AG04450 (cell line): ENCODE data around the gene MYO1D. TPM values are rescaled to one million over a fixed set of nuclear protein-coding genes. Genes with fewer than 3 reads are reported as not detected.

Experiments used
- CTCF ChIA-PET: fragments of 300-600, 350-600 bp; formaldehyde crosslinking; extraction: SDS; loops from one replicate; lab custom pipeline; 2022; ENCODE audit warnings: antibody characterized with exemption, inconsistent platforms; lab: Charles Lee
- POLR2A ChIA-PET: fragments of 350-600 bp; formaldehyde crosslinking; extraction: SDS; loops from one replicate; lab custom pipeline; 2021; ENCODE audit warnings: antibody characterized with exemption, inconsistent platforms; lab: Yijun Ruan, JAX
- DNase-seq: peaks from one replicate; pipeline ENCODE4 v3.0.0-alpha.2; 2011; ENCODE audit warnings: low read depth, low spot score
- H3K27ac ChIP-seq: one replicate; pipeline ENCODE4 v1.5.1; 2012; ENCODE audit warnings: low read depth, low read length, control low read depth
- H3K27me3 ChIP-seq: one replicate; pipeline ENCODE4 v1.6.0; 2012; ENCODE audit warnings: low read length; ENCODE audit not compliant: control insufficient read depth, insufficient read depth
- H3K4me3 ChIP-seq: 2 replicates; pipeline ENCODE4 v1.5.1; 2011; ENCODE audit warnings: mild to moderate bottlenecking, low read depth, low read length, control low read depth
- H3K9me3 ChIP-seq: 2 replicates; pipeline ENCODE4 v1.5.1; 2012; ENCODE audit warnings: low read length; ENCODE audit not compliant: control insufficient read depth, insufficient read depth
- polyA plus RNA-seq: library from polyadenylated mRNA; depleted of rRNA; stranded (reverse); fragments of >200 nt; gene quantifications from 2 replicates; pipeline ENCODE4 v1.2.3, GENCODE V29; 2011
- TF ChIP-seq, protein P1 (sequence below): IDR thresholded peaks from 2 replicates; pipeline ENCODE4 v1.5.1; 2011; ENCODE audit warnings: low read depth, low read length, control low read depth, inconsistent platforms

The MYO1D gene
- polyA plus RNA-seq, 1 experiment = 1.1 TPM

DNA sequence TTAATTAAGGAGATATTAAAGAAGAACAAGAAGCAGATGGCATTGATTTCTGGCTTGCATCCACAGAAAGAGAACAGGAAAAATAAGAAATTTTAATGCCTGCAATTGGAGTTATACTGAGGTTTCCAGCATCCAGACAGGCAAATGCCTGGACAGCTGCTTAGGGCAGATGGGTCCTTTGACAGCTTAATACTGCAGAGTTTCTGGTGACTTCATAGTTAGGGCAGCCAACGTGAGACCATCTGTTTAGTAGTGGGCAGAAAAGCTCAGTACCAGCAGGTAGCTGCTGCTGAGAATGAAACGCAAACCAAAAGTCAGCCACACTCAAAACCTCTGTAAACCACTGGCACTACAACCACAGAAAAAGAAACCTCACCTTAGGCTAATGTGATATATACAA is 280.3 kb downstream of the MYO1D start:
- no peak overlapping the region for H3K4me3 ChIP-seq
- TF ChIP-seq, protein P1, sequence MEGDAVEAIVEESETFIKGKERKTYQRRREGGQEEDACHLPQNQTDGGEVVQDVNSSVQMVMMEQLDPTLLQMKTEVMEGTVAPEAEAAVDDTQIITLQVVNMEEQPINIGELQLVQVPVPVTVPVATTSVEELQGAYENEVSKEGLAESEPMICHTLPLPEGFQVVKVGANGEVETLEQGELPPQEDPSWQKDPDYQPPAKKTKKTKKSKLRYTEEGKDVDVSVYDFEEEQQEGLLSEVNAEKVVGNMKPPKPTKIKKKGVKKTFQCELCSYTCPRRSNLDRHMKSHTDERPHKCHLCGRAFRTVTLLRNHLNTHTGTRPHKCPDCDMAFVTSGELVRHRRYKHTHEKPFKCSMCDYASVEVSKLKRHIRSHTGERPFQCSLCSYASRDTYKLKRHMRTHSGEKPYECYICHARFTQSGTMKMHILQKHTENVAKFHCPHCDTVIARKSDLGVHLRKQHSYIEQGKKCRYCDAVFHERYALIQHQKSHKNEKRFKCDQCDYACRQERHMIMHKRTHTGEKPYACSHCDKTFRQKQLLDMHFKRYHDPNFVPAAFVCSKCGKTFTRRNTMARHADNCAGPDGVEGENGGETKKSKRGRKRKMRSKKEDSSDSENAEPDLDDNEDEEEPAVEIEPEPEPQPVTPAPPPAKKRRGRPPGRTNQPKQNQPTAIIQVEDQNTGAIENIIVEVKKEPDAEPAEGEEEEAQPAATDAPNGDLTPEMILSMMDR = no peak
- no peak for DNase-seq
- no peak overlapping the region for H3K27ac ChIP-seq
- ChIA-PET POLR2A (no interaction called here), CTCF (no interaction called here)
- no peaks in the 10 kb centered on the region for H3K9me3 ChIP-seq
- no peaks in the 10 kb centered on the region for H3K27me3 ChIP-seq

DNA sequence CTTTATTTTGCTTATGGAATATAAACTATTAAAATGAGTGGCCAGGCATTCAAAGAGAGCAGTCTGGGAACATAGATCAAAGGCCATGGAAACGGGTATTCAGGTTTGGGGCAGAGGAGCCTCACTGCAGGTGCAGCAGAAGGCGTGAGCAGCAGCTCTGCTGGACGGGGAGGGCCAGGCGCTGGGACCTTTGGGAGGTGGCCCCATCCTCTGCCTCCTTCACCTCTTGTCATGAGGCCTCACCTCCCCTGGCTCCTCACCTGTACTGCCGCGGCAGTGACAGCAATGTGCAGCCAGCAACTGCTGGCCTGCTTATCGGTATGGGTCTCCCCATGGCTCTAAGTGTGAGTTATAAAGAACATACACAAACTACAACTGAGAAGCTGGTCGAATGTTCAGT is 280.7 kb downstream of the MYO1D start:
- POLR2A ChIA-PET = no interaction called here
- CTCF ChIA-PET = no interaction called here
- Histone ChIP-seq H3K9me3 (no peaks in the 10 kb centered on the region), H3K27ac (no peak overlapping the region), H3K27me3 (no peaks in the 10 kb centered on the region), H3K4me3 (no peak overlapping the region)
- no peak for DNase-seq
- TF ChIP-seq, protein P1 = no peak

DNA sequence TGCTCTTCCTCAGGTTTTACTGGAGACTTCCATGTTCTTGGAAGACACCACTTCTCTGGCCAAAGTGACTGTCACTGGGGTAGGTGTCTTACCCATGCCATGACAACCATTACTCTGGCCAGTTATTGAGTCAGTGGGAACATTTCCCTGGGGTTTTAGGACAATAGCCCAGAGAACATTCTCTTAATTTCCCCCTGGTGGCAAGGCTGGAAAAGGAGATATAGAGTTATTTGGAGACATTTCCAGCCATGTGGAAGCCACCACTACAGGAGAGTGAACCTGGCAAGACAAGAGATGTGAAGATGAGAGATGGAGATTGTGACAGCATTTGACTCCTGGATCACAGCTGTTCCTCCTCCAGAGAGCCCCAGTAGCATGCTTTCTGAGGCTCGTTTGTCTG is 283.9 kb downstream of the MYO1D start:
- TF ChIP-seq, protein P1 = no peak
- ChIA-PET CTCF (no interaction called here), POLR2A (no interaction called here)
- Histone ChIP-seq H3K9me3 (no peaks in the 10 kb centered on the region), H3K4me3 (no peak overlapping the region), H3K27me3 (no peaks in the 10 kb centered on the region), H3K27ac (no peak overlapping the region)
- DNase-seq = no peak

DNA sequence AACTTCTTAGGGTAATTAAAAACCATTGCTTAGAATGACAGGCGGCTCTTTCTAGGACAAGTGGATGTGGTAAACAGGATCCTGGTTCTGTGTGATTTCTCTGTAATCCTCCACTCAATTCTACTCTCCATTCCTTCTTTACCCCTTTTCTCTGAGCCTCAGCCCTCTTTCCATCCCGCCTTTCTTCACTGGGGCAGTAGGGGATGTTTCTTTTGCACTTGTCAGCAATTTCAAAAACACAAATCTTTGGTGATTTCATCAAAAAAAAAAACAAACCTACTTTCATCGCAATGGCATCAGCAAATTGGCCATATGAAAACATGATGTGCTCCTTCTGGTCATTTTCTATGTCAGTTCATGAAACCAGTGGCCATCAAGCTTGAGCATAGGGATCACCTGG is 285.5 kb downstream of the MYO1D start:
- CTCF ChIA-PET = no interaction called here
- TF ChIP-seq, protein P1 = no peak
- POLR2A ChIA-PET = no interaction called here
- no peaks in the 10 kb centered on the region for H3K9me3 ChIP-seq
- no peaks in the 10 kb centered on the region for H3K27me3 ChIP-seq
- no peak for DNase-seq
- no peak overlapping the region for H3K27ac ChIP-seq
- no peak overlapping the region for H3K4me3 ChIP-seq

DNA sequence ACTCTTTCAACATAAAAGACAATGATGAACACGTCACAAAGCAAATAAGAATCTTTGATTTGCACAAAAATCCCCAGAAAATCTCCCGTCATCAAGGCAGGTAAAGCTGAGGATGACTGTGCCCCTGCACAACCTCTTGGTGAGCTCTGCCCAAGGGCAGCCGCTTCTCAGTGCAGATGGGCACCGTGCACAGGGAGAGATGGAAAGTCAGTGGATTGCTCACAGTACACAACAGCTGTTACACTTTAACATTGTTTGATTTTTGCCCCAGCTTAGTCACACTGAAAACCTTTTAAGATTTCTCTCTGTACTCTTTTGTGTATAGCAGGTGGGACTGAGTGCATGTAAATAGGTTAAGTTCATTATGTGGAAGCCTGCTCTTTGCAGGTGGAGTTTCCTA is 285.9 kb downstream of the MYO1D start:
- TF ChIP-seq, protein P1 = no peak
- Histone ChIP-seq H3K27me3 (no peaks in the 10 kb centered on the region), H3K27ac (no peak overlapping the region), H3K9me3 (no peaks in the 10 kb centered on the region), H3K4me3 (no peak overlapping the region)
- DNase-seq = no peak
- POLR2A ChIA-PET = no interaction called here
- CTCF ChIA-PET = interaction anchor here (1.0 to 1.7 kb wide), 2 partner anchors 68 to 129 kb away, joined by 5 read pairs; no protein-coding TSS in a partner anchor
